Gastrocnemius medialis (tissue), 4 donors: ENCODE measurements around the gene OTUD7B. TPM values are rescaled to one million over a fixed set of nuclear protein-coding genes. Genes with fewer than 3 reads are reported as not detected.
A peak's percentile ranks its signal among the peaks of the same experiment; 100 is the strongest.

Experiments
- ATAC-seq, 2 donors: fragments of 150-250 bp; one replicate each; pipeline ENCODE4 v1.9.1; 2016
- DNase-seq, 2 donors: peaks; one replicate each; pipeline ENCODE4 v3.0.0-alpha.2; 2019
- H3K27ac ChIP-seq, 4 donors: fragments of 200-600 bp; sonication (generic); 1 replicate in 1 of 4; 2 replicates in 3 of 4; pipeline ENCODE4 v1.5.1; 2016 to 2018; ENCODE audit warnings: mild to moderate bottlenecking in 2 of 4, moderate library complexity in 1 of 4
- H3K27me3 ChIP-seq, 3 donors: fragments of 200-600 bp; sonication (generic) in 2 of 3; 1 replicate in 1 of 3; 2 replicates in 2 of 3; pipeline versions ENCODE4 v1.5.1 to v1.6.0; 2016 to 2019; ENCODE audit warnings: mild to moderate bottlenecking in 1 of 3, moderate library complexity in 1 of 3
- H3K36me3 ChIP-seq, 2 donors: fragments of 200-600 bp; sonication (generic) in 1 of 2; one replicate each; pipeline ENCODE4 v1.5.1; 2017 to 2018
- H3K4me1 ChIP-seq, 2 donors: fragments of 200-600 bp; sonication (generic) in 1 of 2; one replicate each; pipeline ENCODE4 v1.5.1; 2016 to 2017; ENCODE audit warnings: mild to moderate bottlenecking in 2 of 2
- H3K4me3 ChIP-seq, 4 donors: fragments of 200-600 bp; sonication (generic) in 3 of 4; 1 replicate in 1 of 4; 2 replicates in 3 of 4; pipeline ENCODE4 v1.5.1; 2016 to 2019; ENCODE audit warnings: mild to moderate bottlenecking in 2 of 4
- H3K9me3 ChIP-seq, 3 donors: fragments of 200-600 bp; sonication (generic) in 2 of 3; 1 replicate in 1 of 3; 2 replicates in 2 of 3; pipeline ENCODE4 v1.5.1; 2016 to 2019
- CTCF ChIP-seq, 5 experiments: fragments of 450-650 bp in 3 of 5; fragments of 200-600 bp in 2 of 5; sonication (generic) in 2 of 5; IDR thresholded peaks in 4 of 5; conservative IDR thresholded peaks in 1 of 5; 1 replicate in 4 of 5; 2 replicates in 1 of 5; pipeline ENCODE4 v1.5.1; 2016 to 2019; ENCODE audit warnings: antibody characterized with exemption in 5 of 5, mild to moderate bottlenecking in 3 of 5, moderate library complexity in 3 of 5
- POLR2A ChIP-seq, 2 donors: fragments of 450-650 bp; IDR thresholded peaks; one replicate each; pipeline ENCODE4 v1.6.1; 2017; ENCODE audit warnings: antibody characterized with exemption in 2 of 2, mild to moderate bottlenecking in 2 of 2, moderate library complexity in 2 of 2
- in situ Hi-C, 4 donors: fragments of 200-750 bp; cut with MboI; loops; one replicate each; pipeline versions ENCODE4 v1.15.0 to v1.8.0; 2017; ENCODE audit warnings: low sequenced_read_pairs in 4 of 4
- intact Hi-C: fragments of 100-400 bp; cut with DNase I; formaldehyde crosslinking; loops from one replicate; pipeline ENCODE4 v1.15.1; 2023; ENCODE audit warnings: low total_unique reads
- total RNA-seq, 4 donors: library from RNA; depleted of rRNA; stranded (reverse); fragments of >200 nt; gene quantifications; one replicate each; pipeline versions ENCODE4 v1.1.0 to v1.2.3, GENCODE V29; 2016

The OTUD7B gene
- total RNA-seq, 4 donors from 2014 or later, result 27.2 to 51.3 (median 43.6) TPM

GRCh38 chr1:149979972-149980540 lies 30.5 kb downstream of the OTUD7B start:
- peak overlapping the region; percentile 64 to 77 (median 69) for H3K27ac ChIP-seq
- no peaks in the 10 kb centered on the region for H3K9me3 ChIP-seq
- no peak for TF ChIP-seq POLR2A (IDR thresholded peaks at IDR 0.05)
- no peak for TF ChIP-seq CTCF (IDR thresholded peaks at IDR 0.05 in 4 of 5, conservative IDR thresholded peaks at IDR 0.05 in 1 of 5)
- no peak for DNase-seq
- peaks cover 0 to 21% of the 10 kb centered on the region in 2 donors for H3K36me3 ChIP-seq
- no peaks in the 10 kb centered on the region for H3K27me3 ChIP-seq
- peaks cover 50 to 56% of the 10 kb centered on the region in 2 donors for H3K4me1 ChIP-seq
- H3K4me3 ChIP-seq, result no peak overlapping the region
- in situ Hi-C loops, result no loop called here
- intact Hi-C loops, result no loop called here
- ATAC-seq, result no peak

- peaks cover 0 to 25% of the 10 kb centered on the region in 2 donors for H3K36me3 ChIP-seq
- H3K9me3 ChIP-seq, result no peaks in the 10 kb centered on the region
- in situ Hi-C loops, result no loop called here
- DNase-seq (no peak), ATAC-seq (no peak)
- intact Hi-C loops, result no loop called here
- H3K4me3 ChIP-seq, result no peak overlapping the region
- H3K27ac ChIP-seq, result peak overlapping the region; percentile 64 to 77 (median 69)
- no peaks in the 10 kb centered on the region for H3K27me3 ChIP-seq
- H3K4me1 ChIP-seq, result peaks cover 49 to 50% of the 10 kb centered on the region in 2 donors
- no peak for TF ChIP-seq POLR2A (IDR thresholded peaks at IDR 0.05)
- TF ChIP-seq CTCF (IDR thresholded peaks at IDR 0.05 in 4 of 5, conservative IDR thresholded peaks at IDR 0.05 in 1 of 5), result no peak
Measured at GRCh38 chr1:149979245-149979971, 31.1 kb downstream of the OTUD7B start.

- peaks cover 42 to 50% of the 10 kb centered on the region in 2 donors for H3K4me1 ChIP-seq
- no peak overlapping the region for H3K4me3 ChIP-seq
- in situ Hi-C loops (no loop called here), intact Hi-C loops (no loop called here)
- ATAC-seq (peak in 1 of 2 donors; percentile 18), DNase-seq (no peak)
- TF ChIP-seq CTCF (IDR thresholded peaks at IDR 0.05 in 4 of 5, conservative IDR thresholded peaks at IDR 0.05 in 1 of 5), result no peak
- no peak for TF ChIP-seq POLR2A (IDR thresholded peaks at IDR 0.05)
- H3K36me3 ChIP-seq, result peaks cover 0 to 33% of the 10 kb centered on the region in 2 donors
- H3K27ac ChIP-seq, result peak overlapping the region; percentile 64 to 77 (median 69)
- H3K9me3 ChIP-seq, result no peaks in the 10 kb centered on the region
- H3K27me3 ChIP-seq, result no peaks in the 10 kb centered on the region
Measured at GRCh38 chr1:149978547-149979023, 31.9 kb downstream of the OTUD7B start.

GRCh38 chr1:149977345-149977744 lies 33.2 kb downstream of the OTUD7B start:
- Histone ChIP-seq H3K4me1 (peaks cover 42 to 45% of the 10 kb centered on the region in 2 donors), H3K9me3 (no peaks in the 10 kb centered on the region), H3K4me3 (peak overlapping the region in 1 of 4 donors; percentile 14), H3K27me3 (no peaks in the 10 kb centered on the region), H3K36me3 (peaks cover 0 to 40% of the 10 kb centered on the region in 2 donors), H3K27ac (peak overlapping the region; percentile 64 to 77 (median 69))
- intact Hi-C loops, result no loop called here
- no peak for TF ChIP-seq CTCF (IDR thresholded peaks at IDR 0.05 in 4 of 5, conservative IDR thresholded peaks at IDR 0.05 in 1 of 5)
- no peak for TF ChIP-seq POLR2A (IDR thresholded peaks at IDR 0.05)
- in situ Hi-C loops, result no loop called here
- ATAC-seq (peak; percentile 63 to 88), DNase-seq (no peak)
